ENCODE measurements around the gene ARVCF. TPM values are rescaled to one million over a fixed set of nuclear protein-coding genes. Genes with fewer than 3 reads are reported as not detected.

The ARVCF gene
- total RNA-seq, 1 experiment from 2014 or later: 8.2 TPM

DNA sequence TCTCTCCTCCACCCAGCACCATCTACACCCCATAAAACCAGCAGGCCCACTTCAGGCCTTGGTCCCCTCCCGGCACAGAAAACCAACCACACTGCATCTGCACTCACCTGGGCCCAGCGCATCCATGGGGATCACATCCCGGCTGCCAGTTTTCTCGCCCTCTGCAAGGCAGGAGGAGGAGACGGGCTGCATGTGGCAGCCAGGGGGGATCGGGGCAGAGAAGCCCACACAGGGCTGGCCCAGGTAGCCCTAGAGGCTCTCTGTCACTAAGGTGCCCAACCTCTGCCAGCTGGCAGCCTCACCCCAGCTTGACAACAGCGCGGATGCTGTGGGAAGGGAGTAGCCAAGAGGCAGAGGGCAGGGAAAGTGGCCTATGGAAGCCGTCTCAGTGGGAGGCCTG, 44.4 kb downstream of the ARVCF start:
- no TSS peak for BruUV-seq (replicated peaks)
- intact Hi-C loops (cut with micrococcal nuclease; ENCODE audit: unreplicated experiment): loop anchor here (5.0 kb wide), 1 partner anchor 40 kb away; no protein-coding TSS in a partner anchor
- CTCF ChIA-PET: no interaction called here
- no peak for TF ChIP-seq TCF7L2 (IDR thresholded peaks at IDR 0.05; ENCODE audit: low read depth, low read length)
- TF ChIP-seq, protein P1, sequence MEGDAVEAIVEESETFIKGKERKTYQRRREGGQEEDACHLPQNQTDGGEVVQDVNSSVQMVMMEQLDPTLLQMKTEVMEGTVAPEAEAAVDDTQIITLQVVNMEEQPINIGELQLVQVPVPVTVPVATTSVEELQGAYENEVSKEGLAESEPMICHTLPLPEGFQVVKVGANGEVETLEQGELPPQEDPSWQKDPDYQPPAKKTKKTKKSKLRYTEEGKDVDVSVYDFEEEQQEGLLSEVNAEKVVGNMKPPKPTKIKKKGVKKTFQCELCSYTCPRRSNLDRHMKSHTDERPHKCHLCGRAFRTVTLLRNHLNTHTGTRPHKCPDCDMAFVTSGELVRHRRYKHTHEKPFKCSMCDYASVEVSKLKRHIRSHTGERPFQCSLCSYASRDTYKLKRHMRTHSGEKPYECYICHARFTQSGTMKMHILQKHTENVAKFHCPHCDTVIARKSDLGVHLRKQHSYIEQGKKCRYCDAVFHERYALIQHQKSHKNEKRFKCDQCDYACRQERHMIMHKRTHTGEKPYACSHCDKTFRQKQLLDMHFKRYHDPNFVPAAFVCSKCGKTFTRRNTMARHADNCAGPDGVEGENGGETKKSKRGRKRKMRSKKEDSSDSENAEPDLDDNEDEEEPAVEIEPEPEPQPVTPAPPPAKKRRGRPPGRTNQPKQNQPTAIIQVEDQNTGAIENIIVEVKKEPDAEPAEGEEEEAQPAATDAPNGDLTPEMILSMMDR (IDR thresholded peaks at IDR 0.05): no peak
- no peak for TF ChIP-seq POLR2AphosphoS5 (IDR thresholded peaks at IDR 0.05; ENCODE audit: low read depth, low read length)
- H3K4me3 ChIP-seq (ENCODE audit: low read depth in 2 of 2, low read length in 2 of 2): no peak overlapping the region
- no peaks in the 10 kb centered on the region for H3K36me3 ChIP-seq (ENCODE audit: control insufficient read depth, insufficient read depth, low read length)
- no peak overlapping the region for H3K27ac ChIP-seq (ENCODE audit: low read length)
- H3K9me3 ChIP-seq (ENCODE audit: control insufficient read depth, insufficient read depth, low read depth, low read length): no peaks in the 10 kb centered on the region
- in situ Hi-C loops (cut with HindIII; ENCODE audit: low pct_unique_long_range_greater_than_20kb, low sequenced_read_pairs): no loop called here
- no peaks in the 10 kb centered on the region for H3K27me3 ChIP-seq (ENCODE audit: control insufficient read depth, insufficient read depth, low read length)
- peaks cover 11% of the 10 kb centered on the region for H3K4me1 ChIP-seq (ENCODE audit: control insufficient read depth, insufficient read depth, low read length)
- ATAC-seq (no peak), DNase-seq (ENCODE audit: low read depth, low spot score) (no peak)
- POLR2A ChIA-PET: no interaction called here

DNA sequence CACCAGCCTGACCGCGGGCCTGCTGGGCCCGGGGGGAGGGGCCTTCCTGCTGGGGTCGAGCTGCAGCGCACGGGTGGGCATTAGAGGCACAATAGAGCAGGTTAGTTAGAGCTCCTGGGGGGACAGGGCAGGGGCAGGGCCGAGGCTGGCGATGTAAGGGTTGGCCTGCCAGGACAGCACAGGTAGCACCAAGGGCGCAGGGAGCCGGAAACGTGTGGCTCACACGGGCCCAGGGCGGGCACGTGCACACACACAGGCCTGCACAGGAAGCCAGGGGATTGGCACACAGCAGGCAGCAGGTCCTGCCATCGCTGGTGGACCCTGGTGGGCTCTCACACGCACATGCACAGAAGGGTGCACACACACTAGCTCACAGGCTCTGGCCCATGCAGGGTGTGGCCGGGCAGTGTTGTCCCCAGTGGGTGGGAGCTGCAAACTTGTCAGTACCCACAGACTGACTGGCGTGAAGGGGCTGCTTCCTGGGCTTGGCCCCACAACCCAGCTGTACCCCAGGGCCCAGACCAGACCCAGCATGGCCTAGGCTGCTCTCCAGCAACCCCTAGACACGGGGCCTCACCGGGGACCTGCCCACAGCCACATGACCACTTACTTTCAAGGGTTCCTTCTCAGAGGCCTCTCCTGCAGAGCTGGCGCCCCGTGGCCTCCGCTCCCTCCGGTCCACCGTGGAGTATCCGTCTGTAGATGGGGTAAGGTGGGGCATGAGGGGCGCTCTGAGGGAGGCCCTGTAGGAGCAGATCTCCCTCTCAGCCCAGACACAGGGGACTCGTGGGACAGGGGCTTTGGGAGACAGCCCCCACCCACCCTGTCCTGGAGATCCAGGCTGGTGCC, 45.1 kb downstream of the ARVCF start:
- intact Hi-C loops (cut with micrococcal nuclease; ENCODE audit: unreplicated experiment): loop anchor here (5.0 kb wide), 1 partner anchor 41 kb away; no protein-coding TSS in a partner anchor
- no peak for DNase-seq (ENCODE audit: low read depth, low spot score)
- Histone ChIP-seq H3K9me3 (ENCODE audit: control insufficient read depth, insufficient read depth, low read depth, low read length) (no peaks in the 10 kb centered on the region), H3K36me3 (ENCODE audit: control insufficient read depth, insufficient read depth, low read length) (no peaks in the 10 kb centered on the region), H3K4me1 (ENCODE audit: control insufficient read depth, insufficient read depth, low read length) (peaks cover 11% of the 10 kb centered on the region), H3K27me3 (ENCODE audit: control insufficient read depth, insufficient read depth, low read length) (no peaks in the 10 kb centered on the region), H3K27ac (ENCODE audit: low read length) (no peak overlapping the region), H3K4me3 (ENCODE audit: low read depth in 2 of 2, low read length in 2 of 2) (no peak overlapping the region)
- in situ Hi-C loops (cut with HindIII; ENCODE audit: low pct_unique_long_range_greater_than_20kb, low sequenced_read_pairs): no loop called here
- CTCF ChIA-PET: no interaction called here
- no peak for ATAC-seq
- no peak for TF ChIP-seq POLR2AphosphoS5 (IDR thresholded peaks at IDR 0.05; ENCODE audit: low read depth, low read length)
- TF ChIP-seq, protein P1 (IDR thresholded peaks at IDR 0.05): no peak
- no peak for TF ChIP-seq SIN3A (IDR thresholded peaks at IDR 0.05; ENCODE audit: borderline replicate concordance, insufficient read depth, low read depth, low read length)
- TF ChIP-seq, protein P2, sequence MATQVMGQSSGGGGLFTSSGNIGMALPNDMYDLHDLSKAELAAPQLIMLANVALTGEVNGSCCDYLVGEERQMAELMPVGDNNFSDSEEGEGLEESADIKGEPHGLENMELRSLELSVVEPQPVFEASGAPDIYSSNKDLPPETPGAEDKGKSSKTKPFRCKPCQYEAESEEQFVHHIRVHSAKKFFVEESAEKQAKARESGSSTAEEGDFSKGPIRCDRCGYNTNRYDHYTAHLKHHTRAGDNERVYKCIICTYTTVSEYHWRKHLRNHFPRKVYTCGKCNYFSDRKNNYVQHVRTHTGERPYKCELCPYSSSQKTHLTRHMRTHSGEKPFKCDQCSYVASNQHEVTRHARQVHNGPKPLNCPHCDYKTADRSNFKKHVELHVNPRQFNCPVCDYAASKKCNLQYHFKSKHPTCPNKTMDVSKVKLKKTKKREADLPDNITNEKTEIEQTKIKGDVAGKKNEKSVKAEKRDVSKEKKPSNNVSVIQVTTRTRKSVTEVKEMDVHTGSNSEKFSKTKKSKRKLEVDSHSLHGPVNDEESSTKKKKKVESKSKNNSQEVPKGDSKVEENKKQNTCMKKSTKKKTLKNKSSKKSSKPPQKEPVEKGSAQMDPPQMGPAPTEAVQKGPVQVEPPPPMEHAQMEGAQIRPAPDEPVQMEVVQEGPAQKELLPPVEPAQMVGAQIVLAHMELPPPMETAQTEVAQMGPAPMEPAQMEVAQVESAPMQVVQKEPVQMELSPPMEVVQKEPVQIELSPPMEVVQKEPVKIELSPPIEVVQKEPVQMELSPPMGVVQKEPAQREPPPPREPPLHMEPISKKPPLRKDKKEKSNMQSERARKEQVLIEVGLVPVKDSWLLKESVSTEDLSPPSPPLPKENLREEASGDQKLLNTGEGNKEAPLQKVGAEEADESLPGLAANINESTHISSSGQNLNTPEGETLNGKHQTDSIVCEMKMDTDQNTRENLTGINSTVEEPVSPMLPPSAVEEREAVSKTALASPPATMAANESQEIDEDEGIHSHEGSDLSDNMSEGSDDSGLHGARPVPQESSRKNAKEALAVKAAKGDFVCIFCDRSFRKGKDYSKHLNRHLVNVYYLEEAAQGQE (IDR thresholded peaks at IDR 0.05; ENCODE audit: insufficient read depth in 1 of 2, low read depth in 2 of 2, low read length in 1 of 2): no peak
- no peak for TF ChIP-seq TCF7L2 (IDR thresholded peaks at IDR 0.05; ENCODE audit: low read depth, low read length)
- POLR2A ChIA-PET: no interaction called here
- BruUV-seq (replicated peaks): no TSS peak

Measured in Panc1 (cell line).